OCI-LY7 (cell line): Measurements from ENCODE around the gene HDGFL3.

Source experiments
- EZH2phosphoT487 ChIP-seq: fragments of 200-600 bp; sonication (generic); IDR thresholded peaks from 2 replicates; pipeline ENCODE4 v1.6.1; 2018; ENCODE audit warnings: low read depth, borderline replicate concordance, mild to moderate bottlenecking, mixed run types, antibody characterized with exemption, low read length, moderate library complexity, mixed read lengths
- TF ChIP-seq, protein P1 (sequence below): fragments of 200-600 bp; sonication (generic); conservative IDR thresholded peaks from 2 replicates; pipeline ENCODE4 v1.5.1; 2014; ENCODE audit warnings: mild to moderate bottlenecking, antibody characterized with exemption, low read length, moderate library complexity, mixed read lengths

DNA sequence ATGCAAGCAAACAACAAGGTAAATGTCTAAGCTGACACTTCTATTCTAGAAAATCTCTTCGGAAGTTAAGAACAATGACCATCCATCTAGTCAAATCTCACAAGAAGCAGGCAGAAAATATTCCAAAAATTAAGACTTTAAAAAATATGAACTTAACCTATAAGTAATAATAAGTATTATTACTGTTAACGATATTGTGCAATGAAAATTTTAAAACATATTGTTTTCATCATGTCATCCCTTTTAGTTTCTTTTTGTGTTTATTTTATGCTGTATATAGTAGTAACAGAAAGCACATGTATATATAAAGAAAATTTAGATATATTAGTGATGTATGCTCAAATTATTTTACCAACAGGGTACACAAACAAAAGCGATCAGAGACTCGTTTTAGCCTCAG is 4.1 kb downstream of the HDGFL3 start:
- TF ChIP-seq, protein P1, sequence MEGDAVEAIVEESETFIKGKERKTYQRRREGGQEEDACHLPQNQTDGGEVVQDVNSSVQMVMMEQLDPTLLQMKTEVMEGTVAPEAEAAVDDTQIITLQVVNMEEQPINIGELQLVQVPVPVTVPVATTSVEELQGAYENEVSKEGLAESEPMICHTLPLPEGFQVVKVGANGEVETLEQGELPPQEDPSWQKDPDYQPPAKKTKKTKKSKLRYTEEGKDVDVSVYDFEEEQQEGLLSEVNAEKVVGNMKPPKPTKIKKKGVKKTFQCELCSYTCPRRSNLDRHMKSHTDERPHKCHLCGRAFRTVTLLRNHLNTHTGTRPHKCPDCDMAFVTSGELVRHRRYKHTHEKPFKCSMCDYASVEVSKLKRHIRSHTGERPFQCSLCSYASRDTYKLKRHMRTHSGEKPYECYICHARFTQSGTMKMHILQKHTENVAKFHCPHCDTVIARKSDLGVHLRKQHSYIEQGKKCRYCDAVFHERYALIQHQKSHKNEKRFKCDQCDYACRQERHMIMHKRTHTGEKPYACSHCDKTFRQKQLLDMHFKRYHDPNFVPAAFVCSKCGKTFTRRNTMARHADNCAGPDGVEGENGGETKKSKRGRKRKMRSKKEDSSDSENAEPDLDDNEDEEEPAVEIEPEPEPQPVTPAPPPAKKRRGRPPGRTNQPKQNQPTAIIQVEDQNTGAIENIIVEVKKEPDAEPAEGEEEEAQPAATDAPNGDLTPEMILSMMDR: no peak
- no peak for TF ChIP-seq EZH2phosphoT487
